ENCODE data around the gene KCNN2.

- TF ChIP-seq CTCF (conservative IDR thresholded peaks at IDR 0.05; ENCODE audit: low read depth, low read length) (no peak), SMC3 (IDR thresholded peaks at IDR 0.05; ENCODE audit: low read depth, low read length) (no peak), FOS (IDR thresholded peaks at IDR 0.05; ENCODE audit: low read depth, low read length) (peak; percentile 22; the same call in 1 of the 2 replicates), POLR2A (IDR thresholded peaks at IDR 0.05; ENCODE audit: low read depth, low read length) (no peak), RFX5 (IDR thresholded peaks at IDR 0.05; ENCODE audit: low read depth, low read length) (no peak), RCOR1 (IDR thresholded peaks at IDR 0.05; ENCODE audit: insufficient replicate concordance, low read length) (no peak), USF2 (IDR thresholded peaks at IDR 0.05; ENCODE audit: low read depth, low read length) (no peak), BHLHE40 (IDR thresholded peaks at IDR 0.05; ENCODE audit: low read depth, low read length) (no peak), MAZ (IDR thresholded peaks at IDR 0.05; ENCODE audit: borderline replicate concordance, low read depth, low read length) (no peak), ELK1 (IDR thresholded peaks at IDR 0.05; ENCODE audit: borderline replicate concordance, low read depth, low read length) (no peak), CHD1 (IDR thresholded peaks at IDR 0.05; ENCODE audit: low read depth, low read length) (no peak), MXI1 (IDR thresholded peaks at IDR 0.05; ENCODE audit: borderline replicate concordance, low read depth, low read length) (no peak), CEBPB (IDR thresholded peaks at IDR 0.05; ENCODE audit: low read depth, low read length) (no peak), RAD21 (IDR thresholded peaks at IDR 0.05; ENCODE audit: low read length) (no peak)
These were observed 42.0 kb upstream of the KCNN2 start for GRCh38 chr5:114319821-114320220.

Measured in IMR-90 (cell line).